HepG2 (cell line): Measurements from ENCODE around the gene RILPL1. TPM values are rescaled to one million over a fixed set of nuclear protein-coding genes. Genes with fewer than 3 reads are reported as not detected.

Experiments
- ADNP ChIP-seq: sonication (generic); formaldehyde crosslinking; IDR thresholded peaks from 2 replicates; pipeline ENCODE4 v1.4.0; 2020; ENCODE audit warnings: missing genetic modification reagents
- IRF2 ChIP-seq: IDR thresholded peaks from 2 replicates; pipeline ENCODE4 v1.6.1; 2018; ENCODE audit warnings: missing genetic modification reagents, missing compliant biosample characterization
- JUN ChIP-seq: sonication (generic); formaldehyde crosslinking; IDR thresholded peaks from 2 replicates; pipeline ENCODE4 v1.4.0; 2020; ENCODE audit warnings: mild to moderate bottlenecking, missing genetic modification reagents
- KAT8 ChIP-seq: IDR thresholded peaks from 2 replicates; pipeline ENCODE4 v1.6.1; 2016; ENCODE audit warnings: missing genetic modification reagents, missing compliant biosample characterization
- KDM3A ChIP-seq: IDR thresholded peaks from 2 replicates; pipeline ENCODE4 v1.6.1; 2018; ENCODE audit warnings: low read depth, missing compliant biosample characterization
- KMT2B ChIP-seq: IDR thresholded peaks from 2 replicates; pipeline ENCODE4 v1.6.1; 2016; ENCODE audit warnings: missing genetic modification reagents, missing compliant biosample characterization
- MAZ ChIP-seq, 2 experiments: sonication (generic) in 1 of 2; formaldehyde crosslinking in 1 of 2; IDR thresholded peaks; 2 replicates each; pipeline versions ENCODE4 v1.5.0 to v1.6.1; 2012 to 2020; ENCODE audit warnings: low read depth in 2 of 2, mild to moderate bottlenecking in 2 of 2, borderline replicate concordance in 1 of 2, improper control_type of control experiment in 1 of 2, low read length in 1 of 2, missing genetic modification reagents in 1 of 2, moderate library complexity in 1 of 2
- MYPOP ChIP-seq: sonication (generic); formaldehyde crosslinking; IDR thresholded peaks from 2 replicates; pipeline ENCODE4 v1.8.1; 2023; ENCODE audit warnings: mild to moderate bottlenecking, moderate library complexity, missing genetic modification reagents
- NFAT5 ChIP-seq: sonication (generic); formaldehyde crosslinking; IDR thresholded peaks from 2 replicates; pipeline ENCODE4 v1.4.0; 2020; ENCODE audit warnings: missing genetic modification reagents
- NR2F1 ChIP-seq, 2 experiments: fragments of 450-650 bp in 1 of 2; formaldehyde crosslinking in 1 of 2; IDR thresholded peaks; 2 replicates each; pipeline versions ENCODE4 v1.5.0 to v1.6.1; 2016 to 2020; ENCODE audit warnings: mild to moderate bottlenecking in 1 of 2, missing compliant biosample characterization in 1 of 2, missing genetic modification reagents in 1 of 2, moderate library complexity in 1 of 2
- NR2F6 ChIP-seq, 2 experiments: IDR thresholded peaks; 2 replicates each; pipeline ENCODE4 v1.6.1; 2016; ENCODE audit warnings: antibody characterized with exemption in 1 of 2, mild to moderate bottlenecking in 1 of 2
- ONECUT2 ChIP-seq: sonication (generic); formaldehyde crosslinking; IDR thresholded peaks from 2 replicates; pipeline ENCODE4 v1.4.0; 2020; ENCODE audit warnings: missing genetic modification reagents
- PLSCR1 ChIP-seq: sonication (generic); formaldehyde crosslinking; IDR thresholded peaks from 2 replicates; pipeline ENCODE4 v1.5.0; 2020; ENCODE audit warnings: missing genetic modification reagents, mild to moderate bottlenecking, borderline replicate concordance
- PRPF4 ChIP-seq: fragments of 200-400 bp; formaldehyde crosslinking; IDR thresholded peaks from 2 replicates; pipeline ENCODE4 v1.6.1; 2016; ENCODE audit warnings: low read length, low read depth; ENCODE audit not compliant: poor library complexity, severe bottlenecking
- SMYD3 ChIP-seq: sonication (generic); formaldehyde crosslinking; IDR thresholded peaks from 2 replicates; pipeline ENCODE4 v1.8.1; 2023; ENCODE audit warnings: mild to moderate bottlenecking, missing genetic modification reagents
- THAP11 ChIP-seq: IDR thresholded peaks from 2 replicates; pipeline ENCODE4 v1.6.1; 2016; ENCODE audit warnings: missing biosample characterization, missing genetic modification reagents
- ZNF17 ChIP-seq: sonication (generic); formaldehyde crosslinking; IDR thresholded peaks from 2 replicates; pipeline ENCODE4 v1.5.0; 2020; ENCODE audit warnings: mild to moderate bottlenecking, missing genetic modification reagents
- ZNF264 ChIP-seq: sonication (generic); formaldehyde crosslinking; IDR thresholded peaks from 2 replicates; pipeline ENCODE4 v1.4.0; 2020; ENCODE audit warnings: missing genetic modification reagents
- ZNF83 ChIP-seq: sonication (generic); formaldehyde crosslinking; IDR thresholded peaks from 2 replicates; pipeline ENCODE4 v1.4.0; 2020; ENCODE audit warnings: missing genetic modification reagents, mild to moderate bottlenecking, borderline replicate concordance
- polyA plus RNA-seq, 8 experiments: library from polyadenylated mRNA; depleted of rRNA in 3 of 8; stranded (reverse) in 7 of 8; unstranded in 1 of 8; fragments of >200 nt; fragmentation: Illumina TruSeq in 4 of 8; extraction: Trizol in 4 of 8; gene quantifications; 2 replicates each; pipeline versions ENCODE4 v1.2.1 to v1.2.3, GENCODE V29; 2011 to 2016; ENCODE audit warnings: low read depth in 4 of 8, missing spikeins in 1 of 8, mixed read lengths in 1 of 8; ENCODE audit not compliant: insufficient read depth in 1 of 8
- total RNA-seq, 5 experiments: library from RNA; depleted of rRNA; stranded (reverse); fragments of >200 nt; fragmentation: Illumina TruSeq; extraction: Trizol; gene quantifications; 2 replicates each; pipeline ENCODE4 v1.2.3, GENCODE V29; 2016; ENCODE audit warnings: low read depth in 1 of 5
- TF ChIP-seq, protein P1 (sequence below): IDR thresholded peaks from 2 replicates; pipeline ENCODE4 v1.6.1; 2016; ENCODE audit warnings: missing genetic modification reagents, missing compliant biosample characterization
- TF ChIP-seq, protein P2 (sequence below): conservative IDR thresholded peaks from 2 replicates; pipeline ENCODE4 v1.6.1; 2018; ENCODE audit warnings: missing genetic modification reagents

The RILPL1 gene
- total and polyA plus RNA-seq, 2 of the 13 experiments (the other 11 are each of a cell fraction or from before 2014, with no cell fraction given) = 5.8 to 28.4 TPM

DNA sequence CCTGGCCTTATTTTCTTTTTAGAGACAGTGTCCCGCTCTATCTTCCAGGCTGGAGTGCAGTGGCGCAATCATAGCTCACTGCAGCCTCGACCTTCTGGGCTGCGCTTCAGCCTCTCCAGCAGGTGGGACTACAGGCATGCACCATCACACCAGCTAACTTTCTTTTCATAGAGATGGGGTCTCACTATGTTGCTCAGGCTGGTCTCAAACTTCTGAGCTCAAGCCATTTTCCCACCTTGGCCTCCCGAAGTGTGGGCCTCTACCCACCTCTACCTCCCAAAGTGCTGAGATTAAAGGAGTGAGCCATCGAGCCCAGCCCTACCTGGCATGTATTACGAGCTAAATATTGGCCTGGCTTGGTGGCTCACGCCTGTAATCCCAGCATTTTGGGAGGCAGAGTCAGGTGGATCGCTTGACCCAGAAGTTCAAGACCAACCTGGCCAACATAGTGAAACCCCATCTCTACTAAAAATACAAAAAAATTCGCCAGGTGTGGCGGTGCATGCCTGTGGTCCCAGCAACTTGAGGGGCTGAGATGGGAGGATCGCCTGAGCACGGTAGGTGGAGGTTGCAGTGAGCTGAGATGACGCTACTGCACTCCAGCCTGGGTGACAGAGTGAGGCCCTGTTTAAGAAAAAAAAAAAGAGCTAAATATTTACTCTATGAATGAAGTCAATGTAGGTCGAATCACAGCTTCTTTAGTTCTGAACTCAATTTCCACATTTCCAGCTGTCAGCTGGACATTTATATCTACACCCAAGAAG is 7.6 kb upstream of the RILPL1 start (continued):
- TF ChIP-seq ZNF264 (CRISPR knock-in tag) (no peak), NFAT5 (CRISPR knock-in tag) (no peak), SMYD3 (CRISPR knock-in tag) (no peak), ZNF17 (CRISPR knock-in tag) (no peak), ZNF83 (CRISPR knock-in tag) (no peak), KAT8 (CRISPR knock-in tag) (0 out of 2 replicates have a peak, but pooled peaks have one; percentile 27), KDM3A (CRISPR knock-in tag) (peak; percentile 55; the same call in 1 of the 2 replicates), THAP11 (CRISPR knock-in tag) (no peak), NR2F6 (IDR thresholded peaks at IDR 0.05) (no peak), NR2F6 (CRISPR knock-in tag; IDR thresholded peaks at IDR 0.05) (peak; percentile 45), KMT2B (CRISPR knock-in tag) (no peak), NR2F1 (CRISPR knock-in tag; IDR thresholded peaks at IDR 0.05) (no peak), PLSCR1 (CRISPR knock-in tag) (no peak), ADNP (CRISPR knock-in tag) (no peak), PRPF4 (no peak), MAZ (IDR thresholded peaks at IDR 0.05; ENCODE audit: borderline replicate concordance, low read depth, low read length) (no peak), MAZ (CRISPR knock-in tag; IDR thresholded peaks at IDR 0.05; ENCODE audit: low read depth) (no peak), ONECUT2 (CRISPR knock-in tag) (no peak), JUN (CRISPR knock-in tag) (no peak), MYPOP (CRISPR knock-in tag) (peak; percentile 23; the same call in 1 of the 2 replicates), IRF2 (CRISPR knock-in tag) (no peak)
- TF ChIP-seq, protein P1, sequence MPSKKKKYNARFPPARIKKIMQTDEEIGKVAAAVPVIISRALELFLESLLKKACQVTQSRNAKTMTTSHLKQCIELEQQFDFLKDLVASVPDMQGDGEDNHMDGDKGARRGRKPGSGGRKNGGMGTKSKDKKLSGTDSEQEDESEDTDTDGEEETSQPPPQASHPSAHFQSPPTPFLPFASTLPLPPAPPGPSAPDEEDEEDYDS (CRISPR knock-in tag) = no peak
- TF ChIP-seq, protein P2, sequence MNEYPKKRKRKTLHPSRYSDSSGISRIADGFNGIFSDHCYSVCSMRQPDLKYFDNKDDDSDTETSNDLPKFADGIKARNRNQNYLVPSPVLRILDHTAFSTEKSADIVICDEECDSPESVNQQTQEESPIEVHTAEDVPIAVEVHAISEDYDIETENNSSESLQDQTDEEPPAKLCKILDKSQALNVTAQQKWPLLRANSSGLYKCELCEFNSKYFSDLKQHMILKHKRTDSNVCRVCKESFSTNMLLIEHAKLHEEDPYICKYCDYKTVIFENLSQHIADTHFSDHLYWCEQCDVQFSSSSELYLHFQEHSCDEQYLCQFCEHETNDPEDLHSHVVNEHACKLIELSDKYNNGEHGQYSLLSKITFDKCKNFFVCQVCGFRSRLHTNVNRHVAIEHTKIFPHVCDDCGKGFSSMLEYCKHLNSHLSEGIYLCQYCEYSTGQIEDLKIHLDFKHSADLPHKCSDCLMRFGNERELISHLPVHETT (CRISPR knock-in tag) = no peak
